ENCODE measurements around the gene ABCA2.

The ABCA2 gene

GRCh38 chr9:137027369-137028262, at the start of gene ABCA2:
TSS of gene ABCA2 (minus strand) at chr9:137028237. CDS start at chr9:137028140, 97 bp downstream.
- no peak for DNase-seq

GRCh38 chr9:137077010-137077747, 49.1 kb upstream of the ABCA2 start, which contains the start of gene UAP1L1:
TSS of gene UAP1L1 (plus strand) at chr9:137077517. CDS start at chr9:137077533, 16 bp downstream.
- peak; percentile 73 for DNase-seq

- no peak for DNase-seq
These were observed 48.6 kb upstream of the ABCA2 start for GRCh38 chr9:137076636-137077009.

- no peak for DNase-seq
These were observed 47.3 kb upstream of the ABCA2 start for GRCh38 chr9:137075275-137075775.

- no peak for DNase-seq
These were observed 46.7 kb upstream of the ABCA2 start for GRCh38 chr9:137074657-137075274.

GRCh38 chr9:137073992-137074399, 46.0 kb upstream of the ABCA2 start:
- DNase-seq, result no peak

- no peak for DNase-seq
These were observed 43.2 kb upstream of the ABCA2 start for GRCh38 chr9:137071282-137071681.

- no peak for DNase-seq
These were observed 42.9 kb upstream of the ABCA2 start for GRCh38 chr9:137070906-137071275.

- peak; percentile 85 for DNase-seq
These were observed 42.3 kb upstream of the ABCA2 start, which contains the start of gene SAPCD2 for GRCh38 chr9:137070201-137070905. TSS of gene SAPCD2 (minus strand) at chr9:137070557. CDS start at chr9:137070460, 97 bp downstream.

GRCh38 chr9:137069508-137070091, 41.6 kb upstream of the ABCA2 start:
- no peak for DNase-seq

- no peak for DNase-seq
These were observed 40.8 kb upstream of the ABCA2 start for GRCh38 chr9:137068539-137069507.

GRCh38 chr9:137067860-137068538, 40.0 kb upstream of the ABCA2 start:
- DNase-seq, result peak; percentile 90

- DNase-seq, result no peak
These were observed 38.2 kb upstream of the ABCA2 start for GRCh38 chr9:137066096-137066861.

GRCh38 chr9:137065336-137065967, 37.4 kb upstream of the ABCA2 start:
- DNase-seq, result no peak

GRCh38 chr9:137064880-137065164, 36.8 kb upstream of the ABCA2 start:
- DNase-seq, result no peak

GRCh38 chr9:137064027-137064879, 36.2 kb upstream of the ABCA2 start:
- peak; percentile 85 for DNase-seq

GRCh38 chr9:137063311-137064026, 35.4 kb upstream of the ABCA2 start:
- no peak for DNase-seq

Measured in stimulated activated CD8-positive, alpha-beta memory T cell treated with anti-CD3 and anti-CD28 coated beads, Interleukin-4, amount 100 ng/mL, for 48 hours (primary cell).